ENCODE results near the gene RNF26. TPM values are rescaled to one million over a fixed set of nuclear protein-coding genes. Genes with fewer than 3 reads are reported as not detected.
A peak's percentile ranks its signal among the peaks of the same experiment; 100 is the strongest.
"Not testable (repeated sequence)": the region's sequence is repeated elsewhere in the genome, so short reads cannot be mapped to it uniquely, and the experiment has no call there.

The RNF26 gene
- total RNA-seq, 3 donors from 2014 or later = 8.8 to 11.2 (median 9.7) TPM

DNA sequence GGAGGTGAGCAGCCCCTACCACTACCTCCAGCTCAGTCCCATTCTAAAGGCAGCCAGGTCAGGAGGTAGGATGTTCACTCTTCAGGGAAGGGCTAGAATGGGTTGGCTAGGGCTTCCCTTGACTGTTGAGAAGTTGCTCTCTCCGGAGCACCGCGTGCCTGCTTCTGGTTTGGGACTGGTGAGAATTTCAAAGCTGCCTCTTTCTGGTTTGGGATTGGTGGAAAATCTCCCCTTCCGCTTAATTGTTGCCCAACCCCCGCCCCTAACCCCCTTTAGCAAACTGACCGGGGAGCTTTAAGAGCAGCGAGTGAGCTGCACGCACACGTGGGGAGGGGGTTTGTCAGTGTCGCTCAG, 46.5 kb downstream of the RNF26 start:
- H3K27ac ChIP-seq = peak overlapping the region; percentile 83 to 89
- no peaks in the 10 kb centered on the region for H3K36me3 ChIP-seq
- TF ChIP-seq, protein P1, sequence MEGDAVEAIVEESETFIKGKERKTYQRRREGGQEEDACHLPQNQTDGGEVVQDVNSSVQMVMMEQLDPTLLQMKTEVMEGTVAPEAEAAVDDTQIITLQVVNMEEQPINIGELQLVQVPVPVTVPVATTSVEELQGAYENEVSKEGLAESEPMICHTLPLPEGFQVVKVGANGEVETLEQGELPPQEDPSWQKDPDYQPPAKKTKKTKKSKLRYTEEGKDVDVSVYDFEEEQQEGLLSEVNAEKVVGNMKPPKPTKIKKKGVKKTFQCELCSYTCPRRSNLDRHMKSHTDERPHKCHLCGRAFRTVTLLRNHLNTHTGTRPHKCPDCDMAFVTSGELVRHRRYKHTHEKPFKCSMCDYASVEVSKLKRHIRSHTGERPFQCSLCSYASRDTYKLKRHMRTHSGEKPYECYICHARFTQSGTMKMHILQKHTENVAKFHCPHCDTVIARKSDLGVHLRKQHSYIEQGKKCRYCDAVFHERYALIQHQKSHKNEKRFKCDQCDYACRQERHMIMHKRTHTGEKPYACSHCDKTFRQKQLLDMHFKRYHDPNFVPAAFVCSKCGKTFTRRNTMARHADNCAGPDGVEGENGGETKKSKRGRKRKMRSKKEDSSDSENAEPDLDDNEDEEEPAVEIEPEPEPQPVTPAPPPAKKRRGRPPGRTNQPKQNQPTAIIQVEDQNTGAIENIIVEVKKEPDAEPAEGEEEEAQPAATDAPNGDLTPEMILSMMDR (IDR thresholded peaks at IDR 0.05) = no peak
- no peak for TF ChIP-seq POLR2A (IDR thresholded peaks at IDR 0.05)
- no peak for TF ChIP-seq POLR2AphosphoS5 (IDR thresholded peaks at IDR 0.05)
- intact Hi-C loops (cut with DNase I; ENCODE audit: low total_unique reads) = no loop called here
- DNase-seq (ENCODE audit: low spot score in 2 of 2) = peak in 1 of 2 donors; percentile 47
- peak overlapping the region; percentile 43 to 68 (median 55) for H3K4me3 ChIP-seq
- no peaks in the 10 kb centered on the region for H3K9me3 ChIP-seq
- peaks cover 4 to 29% of the 10 kb centered on the region in 2 donors for H3K4me1 ChIP-seq
- H3K27me3 ChIP-seq = no peaks in the 10 kb centered on the region

DNA sequence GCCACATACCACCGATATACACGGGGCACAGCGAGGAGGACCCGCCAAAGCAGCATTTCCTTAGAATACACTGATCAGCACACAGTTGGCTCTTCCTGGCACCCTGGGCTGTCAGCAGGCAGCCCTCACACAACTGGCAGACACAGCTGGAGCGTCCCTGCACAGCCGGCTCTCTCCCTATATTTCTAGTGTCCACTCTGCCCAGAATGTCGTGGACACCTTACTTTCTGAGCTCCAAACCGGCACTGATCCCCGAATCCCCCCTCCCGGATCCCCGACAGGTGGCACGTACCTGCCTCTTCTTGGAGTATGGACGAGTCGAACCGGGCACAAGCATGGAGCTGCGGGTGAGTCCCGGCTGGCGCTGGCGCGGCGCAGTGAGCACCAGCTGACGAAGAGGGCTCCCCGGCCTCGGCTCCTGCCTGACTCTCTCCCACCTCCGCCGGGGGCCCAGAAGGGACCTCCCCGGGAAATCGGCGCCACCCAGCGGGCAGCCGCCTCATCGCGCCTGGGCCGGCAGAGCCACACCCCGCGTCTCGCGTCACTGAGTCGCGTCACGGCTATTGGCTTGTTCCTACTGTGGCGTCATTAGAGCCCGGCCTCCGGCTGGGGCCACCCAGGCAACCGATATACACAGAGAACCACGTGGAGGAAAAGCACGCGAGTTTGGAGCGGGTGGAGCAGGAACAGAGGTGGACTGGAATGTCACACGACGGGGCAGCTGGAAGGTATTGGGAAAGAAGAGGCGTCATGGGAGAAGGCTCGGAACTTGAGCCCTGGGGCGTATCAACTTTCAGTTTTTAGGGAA, 47.1 kb downstream of the RNF26 start, which contains the start of gene USP2:
Gene USP2, minus strand, starts transcription at position 510 of the 808 bp plus-strand sequence. CDS start 8,210 bp downstream, outside the sequence.
- H3K4me3 ChIP-seq = peak within 1 kb of the TSS; percentile 43 to 68 (median 55)
- H3K27me3 ChIP-seq = no peaks in the 10 kb centered on the region
- DNase-seq (ENCODE audit: low spot score in 2 of 2) = peak; percentile 98 to 99
- H3K36me3 ChIP-seq = no peaks in the 10 kb centered on the region
- peak within 1 kb of the TSS; percentile 83 to 89 for H3K27ac ChIP-seq
- intact Hi-C loops (cut with DNase I; ENCODE audit: low total_unique reads) = no loop called here
- TF ChIP-seq, protein P1 (IDR thresholded peaks at IDR 0.05) = peak; percentile 77 to 98 (median 94)
- TF ChIP-seq POLR2AphosphoS5 (IDR thresholded peaks at IDR 0.05) (peak; percentile 79 to 93 (median 91)), POLR2A (IDR thresholded peaks at IDR 0.05) (no peak)
- H3K9me3 ChIP-seq = no peaks in the 10 kb centered on the region
- peaks cover 0 to 23% of the 10 kb centered on the region in 2 donors for H3K4me1 ChIP-seq

DNA sequence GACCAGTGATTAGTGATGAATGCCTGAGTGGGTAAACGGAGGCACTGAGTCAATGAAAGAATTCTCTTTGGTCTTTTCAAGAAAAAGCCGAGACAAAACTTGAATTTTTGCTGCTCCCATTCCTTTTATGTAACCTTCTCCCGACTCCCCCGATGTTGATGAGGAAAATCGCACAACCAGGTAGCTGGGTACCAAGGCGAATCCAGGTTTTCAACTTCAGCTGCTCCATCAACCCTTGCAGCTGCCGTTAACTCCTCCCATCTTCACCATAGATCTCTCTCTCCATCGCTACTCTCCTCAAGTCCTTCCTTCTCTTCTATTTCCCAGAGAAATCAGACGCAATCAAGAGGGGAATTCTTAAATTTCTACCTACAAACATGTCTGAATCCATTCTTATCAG, 47.8 kb downstream of the RNF26 start:
- TF ChIP-seq, protein P1 (IDR thresholded peaks at IDR 0.05) = no peak
- no peak for TF ChIP-seq POLR2AphosphoS5 (IDR thresholded peaks at IDR 0.05)
- TF ChIP-seq POLR2A (IDR thresholded peaks at IDR 0.05) = no peak
- Histone ChIP-seq H3K4me3 (peak overlapping the region; percentile 43 to 68 (median 55)), H3K9me3 (no peaks in the 10 kb centered on the region), H3K36me3 (no peaks in the 10 kb centered on the region), H3K4me1 (peaks cover 0 to 16% of the 10 kb centered on the region in 2 donors), H3K27ac (peak overlapping the region; percentile 41 to 89), H3K27me3 (no peaks in the 10 kb centered on the region)
- peak in 1 of 2 donors; percentile 35 for DNase-seq (ENCODE audit: low spot score in 2 of 2)
- intact Hi-C loops (cut with DNase I; ENCODE audit: low total_unique reads) = no loop called here

DNA sequence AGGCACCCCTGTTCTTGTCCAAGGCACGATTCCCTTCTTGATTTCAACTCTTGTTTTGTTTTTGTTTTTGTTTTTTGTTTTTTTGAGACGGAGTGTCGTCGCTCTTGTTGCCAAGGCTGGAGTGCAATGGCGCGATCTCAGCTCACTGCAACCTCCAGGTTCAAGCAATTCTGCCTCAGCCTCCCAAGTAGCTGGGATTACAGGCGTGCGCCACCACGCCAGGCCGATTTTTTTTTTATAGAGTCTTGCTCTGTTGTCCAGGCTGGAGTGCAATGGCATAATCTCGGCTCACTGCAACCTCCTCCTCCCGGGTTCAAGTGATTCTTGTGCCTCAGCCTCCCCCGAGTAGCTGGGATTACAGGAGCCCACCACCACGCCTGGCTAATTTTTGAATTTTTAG, 48.2 kb downstream of the RNF26 start:
- peaks cover 0 to 12% of the 10 kb centered on the region in 2 donors for H3K4me1 ChIP-seq
- peak overlapping the region in 1 of 3 donors; percentile 68 for H3K4me3 ChIP-seq
- peak in 1 of 2 donors; percentile 35 for DNase-seq (ENCODE audit: low spot score in 2 of 2)
- intact Hi-C loops (cut with DNase I; ENCODE audit: low total_unique reads); H3K27me3 ChIP-seq; H3K36me3 ChIP-seq; H3K9me3 ChIP-seq: not testable (repeated sequence)
- peak overlapping the region in 1 of 2 donors; percentile 89 for H3K27ac ChIP-seq

DNA sequence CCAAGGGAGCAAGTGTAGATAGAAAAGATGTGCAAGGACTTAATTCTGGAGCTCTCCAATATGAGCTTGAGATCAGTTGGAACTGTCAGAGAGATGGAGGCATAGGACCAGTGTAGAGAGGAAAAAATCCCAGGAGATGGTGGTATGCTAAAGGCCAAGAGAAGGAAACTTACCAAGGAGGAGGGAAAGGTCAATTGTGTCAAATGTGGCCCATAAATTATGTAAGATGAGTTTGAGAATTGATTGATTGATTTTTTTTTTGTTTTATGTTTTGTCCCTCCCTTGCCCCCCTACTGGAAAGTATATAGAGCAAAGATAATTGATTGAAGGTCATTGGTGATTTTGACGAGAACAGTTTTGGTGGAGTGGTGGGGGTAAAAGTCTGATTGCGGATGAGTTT, 50.0 kb downstream of the RNF26 start:
- no peaks in the 10 kb centered on the region for H3K36me3 ChIP-seq
- intact Hi-C loops (cut with DNase I; ENCODE audit: low total_unique reads) = no loop called here
- no peak overlapping the region for H3K4me3 ChIP-seq
- H3K27me3 ChIP-seq = no peaks in the 10 kb centered on the region
- no peak for DNase-seq (ENCODE audit: low spot score in 2 of 2)
- TF ChIP-seq, protein P1 (IDR thresholded peaks at IDR 0.05) = no peak
- no peak for TF ChIP-seq POLR2A (IDR thresholded peaks at IDR 0.05)
- no peak overlapping the region for H3K27ac ChIP-seq
- no peaks in the 10 kb centered on the region for H3K9me3 ChIP-seq
- H3K4me1 ChIP-seq = peaks cover 0 to 6% of the 10 kb centered on the region in 2 donors

Other genes with a start within 250 kb of the RNF26 start
- gene HMBS, start 249.6 kb upstream of the RNF26 start, total RNA-seq = 10 to 100 TPM in 1 of 3 donors, 1 to 10 TPM in 2; 5.6 to 21.6 (median 8.9) TPM
- gene DPAGT1, start 232.7 kb upstream of the RNF26 start, total RNA-seq = 10 to 100 TPM; 18.4 to 32.5 (median 27.2) TPM
- 1 to 10 TPM; 5.1 to 6.9 (median 6.3) TPM for gene C2CD2L, start 227.2 kb upstream of the RNF26 start, total RNA-seq
- 10 to 100 TPM; 17.9 to 29.6 (median 29.2) TPM for gene HINFP, start 212.9 kb upstream of the RNF26 start, total RNA-seq
- gene ABCG4, start 185.5 kb upstream of the RNF26 start, total RNA-seq = under 1 TPM in 1 of 3 donors, not detected in 2; 0.16 TPM
- gene NLRX1, start 165.8 kb upstream of the RNF26 start, total RNA-seq = 10 to 100 TPM; 11.5 to 16.1 (median 13.3) TPM
- 1 to 10 TPM in 2 of 3 donors, under 1 TPM in 1; 0.32 to 2.6 (median 1.2) TPM for gene NHERF4, start 149.1 kb upstream of the RNF26 start, total RNA-seq
- 10 to 100 TPM; 13.1 to 17.0 (median 14.3) TPM for gene CBL, start 128.2 kb upstream of the RNF26 start, total RNA-seq
- gene MCAM, start 17.4 kb upstream of the RNF26 start, total RNA-seq = 1,000 to 10,000 TPM in 1 of 3 donors, 100 to 1,000 TPM in 2; 170 to 1,725 (median 408) TPM
- gene C1QTNF5, start 6.4 kb downstream of the RNF26 start, total RNA-seq = 10 to 100 TPM; 14.3 to 55.0 (median 38.0) TPM
- under 1 TPM in 1 of 3 donors, not detected in 2; 0.16 TPM for gene MFRP, start 12.2 kb downstream of the RNF26 start, total RNA-seq
- 1 to 10 TPM in 2 of 3 donors, under 1 TPM in 1; 0.48 to 3.8 (median 2.0) TPM for gene USP2, start 47.2 kb downstream of the RNF26 start, total RNA-seq
- gene THY1, start 88.6 kb downstream of the RNF26 start, total RNA-seq = 10 to 100 TPM in 2 of 3 donors, 1 to 10 TPM in 1; 8.5 to 26.3 (median 23.8) TPM